ENCODE data around the gene IMP3.

Gene IMP3

DNA sequence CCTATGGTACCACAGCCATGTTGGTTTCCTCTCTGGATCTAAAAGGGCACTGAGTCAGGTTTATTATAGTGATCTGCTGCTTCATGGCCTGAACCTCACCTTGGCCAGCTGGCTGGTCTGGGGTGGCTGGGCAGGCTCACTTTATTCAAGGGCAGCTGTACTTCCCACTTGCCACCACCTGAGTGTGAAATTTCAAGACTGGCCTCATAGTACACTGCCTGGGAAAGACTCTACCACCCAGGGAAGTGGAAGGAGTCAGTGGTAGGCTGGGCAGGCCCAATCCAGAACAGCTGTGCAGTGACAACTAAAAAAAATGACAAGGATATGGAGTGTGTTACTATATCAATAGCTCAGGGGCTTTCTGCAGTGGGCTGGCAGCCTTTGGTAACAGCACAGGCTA lies 23.3 kb downstream of the IMP3 start:
- DNase-seq: no peak

DNA sequence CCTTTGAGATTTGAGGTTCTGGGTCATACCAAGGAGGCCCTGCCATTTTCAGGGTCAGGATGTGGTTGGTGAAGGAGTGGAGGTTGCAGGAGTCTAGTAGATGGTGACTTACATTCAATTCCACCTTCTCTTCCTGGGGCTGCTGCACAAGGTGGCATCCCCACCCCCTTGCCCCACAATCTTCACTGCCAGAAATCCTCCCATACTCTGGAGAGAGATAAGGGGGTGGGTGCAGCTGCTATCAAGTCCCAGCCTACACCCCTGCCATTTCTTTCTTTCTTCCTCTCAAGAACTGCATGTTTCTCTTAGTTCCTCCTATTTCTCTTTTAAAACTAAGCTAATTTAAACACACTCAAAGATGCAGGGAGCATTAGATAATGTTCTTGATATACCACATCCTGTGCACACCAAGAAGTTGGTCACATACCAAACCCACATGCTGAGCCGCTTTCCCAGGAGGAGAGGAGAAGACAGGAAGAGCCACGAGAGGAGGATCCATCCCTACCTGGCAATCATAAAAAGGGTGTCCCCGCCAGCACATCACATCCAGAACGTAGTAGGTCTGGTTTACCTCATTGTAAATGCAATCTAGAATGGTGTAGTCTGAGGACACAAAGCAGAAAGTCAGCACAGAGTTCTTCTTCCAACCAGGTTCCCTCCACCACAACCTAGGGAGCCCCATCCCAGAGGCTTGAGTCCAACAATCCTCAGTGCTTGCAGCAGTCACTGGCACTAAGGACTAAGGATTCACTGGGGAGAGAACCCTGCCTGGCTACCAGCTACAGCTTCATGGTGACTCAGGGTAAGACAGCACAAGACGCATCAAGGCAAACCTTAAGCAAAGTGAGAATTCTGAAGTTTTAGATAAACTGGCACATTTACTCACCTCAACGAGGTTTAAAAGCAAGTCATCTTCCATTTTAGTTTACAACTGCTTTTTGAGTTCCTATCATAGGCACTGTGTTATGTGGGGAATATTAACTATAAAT lies 33.0 kb downstream of the IMP3 start:
- no peak for DNase-seq

DNA sequence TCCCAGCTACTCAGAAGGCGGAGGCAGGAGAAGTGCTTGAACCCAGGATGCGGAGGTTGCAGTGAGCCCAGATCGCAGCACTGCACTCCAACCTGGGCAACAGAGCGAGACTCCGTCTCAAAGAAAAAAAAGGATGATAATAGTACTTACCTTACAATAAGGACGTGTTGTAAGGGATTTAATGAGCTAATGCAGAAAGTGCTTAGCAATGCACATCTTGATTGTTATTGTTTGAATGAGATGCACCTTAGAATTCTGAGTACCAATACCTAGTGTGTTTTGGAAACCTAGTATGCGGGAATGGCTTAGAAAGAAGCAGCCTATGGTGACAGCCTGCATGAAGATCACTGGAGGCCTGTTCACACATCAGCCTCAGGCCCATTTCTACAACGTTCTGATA lies 34.0 kb downstream of the IMP3 start:
- no peak for DNase-seq

DNA sequence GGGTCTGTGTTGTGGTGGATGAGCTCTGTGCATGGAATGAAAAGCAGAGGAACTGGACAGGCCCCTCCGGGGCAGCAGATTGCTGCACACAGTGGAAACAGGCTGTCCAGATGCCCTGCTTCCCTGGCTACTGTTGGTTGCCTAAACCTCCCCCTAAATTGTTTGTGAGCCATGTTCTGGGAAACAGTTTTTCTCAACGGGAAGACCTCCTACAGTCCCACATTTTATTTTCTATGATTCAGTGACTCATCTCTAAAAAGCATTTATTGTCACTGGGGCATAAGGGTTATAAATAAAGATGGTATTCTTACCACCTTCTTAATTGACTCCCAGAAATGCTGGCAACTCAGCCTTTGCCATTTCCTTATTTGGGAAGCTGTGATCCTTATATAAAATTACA lies 40.6 kb downstream of the IMP3 start:
- no peak for DNase-seq

DNA sequence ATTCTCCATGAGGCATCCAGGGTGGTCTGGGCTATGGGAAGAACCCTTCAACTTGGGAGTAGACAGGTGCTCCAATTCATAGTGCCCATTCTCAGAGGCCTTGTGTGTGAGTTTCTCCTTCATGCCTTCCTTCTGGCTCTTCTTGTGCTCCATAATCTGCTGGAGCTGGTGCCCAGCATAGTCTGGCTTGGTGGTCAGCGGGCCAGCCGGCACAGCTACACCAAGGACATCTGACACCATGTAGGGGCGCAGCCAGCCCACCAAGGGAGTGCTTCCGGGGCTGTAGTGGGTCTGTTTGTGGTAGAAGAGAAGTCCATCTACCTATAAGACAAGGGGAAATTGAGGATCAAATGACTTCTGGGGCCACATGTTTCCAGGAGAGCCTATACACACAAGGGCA lies 41.7 kb downstream of the IMP3 start:
- DNase-seq: no peak

DNA sequence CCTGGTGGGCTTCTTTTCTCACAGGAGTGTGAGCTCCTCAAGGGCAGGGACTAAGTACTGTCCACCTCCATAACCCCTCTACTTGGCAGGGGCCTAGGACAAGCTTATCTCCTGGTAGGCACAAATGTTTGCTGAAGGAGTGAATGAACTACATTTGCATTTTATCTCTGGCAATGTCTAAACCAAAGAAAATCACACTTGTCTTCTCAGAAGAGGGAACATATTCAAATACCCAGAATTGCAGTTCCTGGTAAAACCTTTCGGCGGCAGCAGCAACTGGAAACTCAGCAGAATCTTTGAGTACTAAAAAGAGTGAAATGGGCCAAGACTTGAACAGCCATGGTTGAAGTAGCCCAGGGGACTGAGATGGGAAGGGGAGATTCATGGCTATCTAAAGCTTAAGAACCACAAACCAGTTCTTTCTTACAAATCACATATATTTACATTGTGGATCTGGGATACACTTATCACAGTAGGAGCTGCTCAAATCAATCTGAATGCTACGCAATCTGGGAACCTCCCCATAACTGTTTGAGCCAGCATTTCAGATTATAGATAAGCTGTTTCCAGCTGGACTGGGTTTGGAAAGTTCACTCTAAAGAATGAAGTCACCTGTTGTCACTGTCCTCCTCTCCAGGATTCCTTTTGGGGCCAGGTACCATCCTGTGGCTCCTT lies 42.2 kb downstream of the IMP3 start:
- no peak for DNase-seq

DNA sequence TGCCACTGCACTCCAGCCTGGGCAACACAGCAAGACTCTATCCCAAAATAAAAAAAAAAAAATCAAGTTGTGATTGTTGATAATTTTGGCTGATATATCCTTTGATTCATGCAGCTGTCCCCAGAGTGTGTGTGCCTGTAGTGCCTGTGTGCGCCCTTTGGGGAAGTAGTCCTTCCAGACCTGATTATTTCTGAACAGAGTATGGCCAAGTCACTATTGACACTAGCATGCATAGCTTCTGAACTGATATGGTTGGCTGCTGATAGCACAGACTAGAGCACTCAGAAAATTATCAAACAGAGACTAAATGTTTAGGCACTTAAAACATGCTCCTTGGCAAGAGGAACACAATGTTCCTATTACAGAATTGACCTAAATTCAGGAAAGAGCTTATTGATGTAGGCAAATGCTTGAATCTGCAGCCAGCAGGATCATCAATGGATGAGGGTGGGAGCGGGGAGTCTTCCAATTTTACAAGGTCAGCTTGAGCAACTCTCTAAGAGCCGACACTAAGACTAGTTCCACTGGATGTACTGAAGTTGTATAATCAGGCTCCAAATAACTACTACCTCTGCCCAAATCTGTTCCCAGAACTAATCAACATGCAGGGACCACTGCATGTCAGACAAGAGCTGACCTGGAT lies 43.2 kb downstream of the IMP3 start:
- no peak for DNase-seq

DNA sequence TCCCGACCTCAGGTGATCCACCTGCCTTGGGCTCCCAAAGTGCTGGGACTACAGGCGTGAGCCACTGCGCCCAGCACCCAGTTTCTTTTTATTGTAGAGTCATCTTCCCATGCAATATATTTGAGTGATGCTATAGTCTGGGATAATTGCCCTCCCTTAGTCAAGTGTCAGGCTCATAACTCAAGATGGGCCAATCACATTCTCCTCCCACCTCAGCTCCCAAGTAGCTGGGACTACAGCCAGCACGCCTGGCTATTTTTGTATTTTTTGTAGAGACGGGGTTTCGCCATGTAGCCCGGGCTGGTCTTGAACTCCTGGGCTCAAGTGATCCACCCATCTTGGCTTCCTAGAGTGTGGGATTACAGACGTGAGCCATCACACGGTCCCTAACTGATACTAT lies 45.7 kb downstream of the IMP3 start:
- no peak for DNase-seq

DNA sequence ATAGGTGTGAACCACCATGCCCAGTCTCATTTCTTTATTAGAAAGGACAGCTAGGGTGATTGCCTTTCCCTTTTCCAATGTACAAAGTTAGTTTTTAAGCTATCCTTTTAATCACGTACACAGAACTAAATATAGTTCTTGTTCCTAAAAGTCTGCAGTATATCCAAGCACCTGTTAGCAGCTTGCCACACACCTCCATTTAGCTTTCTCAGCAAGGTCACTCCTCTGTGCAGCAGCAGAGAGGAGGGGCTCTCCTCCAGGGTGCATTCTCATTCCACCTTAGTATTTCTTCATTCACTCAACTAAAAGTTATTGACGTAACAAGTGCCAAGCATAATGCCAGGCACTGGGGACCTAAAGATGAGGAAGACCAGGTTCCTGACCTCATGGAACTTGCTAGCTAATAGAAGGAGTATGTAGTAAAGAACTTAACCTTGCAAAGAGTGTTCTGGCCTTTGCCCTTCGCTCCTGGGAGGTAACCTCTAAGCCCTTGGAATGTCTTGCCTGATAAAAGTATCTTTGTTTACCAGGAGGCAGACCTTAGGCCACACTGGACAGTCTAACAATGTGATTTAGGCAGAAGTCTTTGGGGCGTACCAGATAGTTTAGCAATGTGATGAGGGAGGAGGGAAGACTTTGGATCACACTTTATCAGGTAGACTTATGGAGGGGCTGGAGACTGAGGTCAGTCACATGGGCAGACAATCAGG lies 48.2 kb downstream of the IMP3 start:
- DNase-seq: no peak

DNA sequence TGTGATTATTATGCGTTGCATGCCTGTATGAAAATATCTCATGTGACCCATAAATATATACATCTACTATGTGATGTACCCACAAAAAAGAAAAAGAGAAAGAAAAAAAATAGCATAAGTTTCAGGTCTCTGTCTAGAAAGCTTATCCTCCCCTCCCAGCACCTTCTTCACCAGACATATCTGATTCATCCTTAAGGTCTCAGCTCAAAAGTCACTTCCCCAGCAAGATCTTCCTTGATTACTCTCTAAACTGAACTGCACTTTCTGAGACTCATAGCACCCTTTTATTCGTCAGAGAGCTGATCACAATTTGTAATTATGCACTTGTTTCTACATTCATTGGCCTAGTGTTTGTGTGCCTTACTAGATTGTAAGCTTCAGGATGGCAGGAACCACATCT lies 49.8 kb downstream of the IMP3 start:
- no peak for DNase-seq

Data from NCI-H1694 treated with DMSO at 0.1 percent for 48 hours (cell line).